ENCODE results near the gene GIPC2. TPM values are rescaled to one million over a fixed set of nuclear protein-coding genes. Genes with fewer than 3 reads are reported as not detected.

The GIPC2 gene
- total RNA-seq, 1 donor from 2014 or later: 1.6 TPM

- H3K27me3 ChIP-seq (ENCODE audit: control insufficient read depth, insufficient read depth, low read length): no peaks in the 10 kb centered on the region
- no peak overlapping the region for H3K4me3 ChIP-seq (ENCODE audit: low read depth, low read length)
- no peak for DNase-seq (ENCODE audit: low read depth)
- H3K36me3 ChIP-seq (ENCODE audit: control insufficient read depth, insufficient read depth, low read length): no peaks in the 10 kb centered on the region
- TF ChIP-seq CTCF (IDR thresholded peaks at IDR 0.05; ENCODE audit: insufficient read depth, low read length, poor library complexity, severe bottlenecking): no peak
Measured at GRCh38 chr1:78071696-78072095, 25.9 kb downstream of the GIPC2 start.

GRCh38 chr1:78072216-78072615 is 26.4 kb downstream of the GIPC2 start:
- no peak for DNase-seq (ENCODE audit: low read depth)
- no peak for TF ChIP-seq CTCF (IDR thresholded peaks at IDR 0.05; ENCODE audit: insufficient read depth, low read length, poor library complexity, severe bottlenecking)
- H3K4me3 ChIP-seq (ENCODE audit: low read depth, low read length): no peak overlapping the region
- no peaks in the 10 kb centered on the region for H3K36me3 ChIP-seq (ENCODE audit: control insufficient read depth, insufficient read depth, low read length)
- no peaks in the 10 kb centered on the region for H3K27me3 ChIP-seq (ENCODE audit: control insufficient read depth, insufficient read depth, low read length)

- Histone ChIP-seq H3K36me3 (ENCODE audit: control insufficient read depth, insufficient read depth, low read length) (no peaks in the 10 kb centered on the region), H3K4me3 (ENCODE audit: low read depth, low read length) (no peak overlapping the region), H3K27me3 (ENCODE audit: control insufficient read depth, insufficient read depth, low read length) (no peaks in the 10 kb centered on the region)
- DNase-seq (ENCODE audit: low read depth): no peak
- TF ChIP-seq CTCF (IDR thresholded peaks at IDR 0.05; ENCODE audit: insufficient read depth, low read length, poor library complexity, severe bottlenecking): no peak
Measured at GRCh38 chr1:78073441-78073840, 27.7 kb downstream of the GIPC2 start.

GRCh38 chr1:78075621-78076020 is 29.9 kb downstream of the GIPC2 start:
- TF ChIP-seq CTCF (IDR thresholded peaks at IDR 0.05; ENCODE audit: insufficient read depth, low read length, poor library complexity, severe bottlenecking): no peak
- no peak for DNase-seq (ENCODE audit: low read depth)
- Histone ChIP-seq H3K27me3 (ENCODE audit: control insufficient read depth, insufficient read depth, low read length) (no peaks in the 10 kb centered on the region), H3K36me3 (ENCODE audit: control insufficient read depth, insufficient read depth, low read length) (no peaks in the 10 kb centered on the region), H3K4me3 (ENCODE audit: low read depth, low read length) (no peak overlapping the region)

GRCh38 chr1:78078358-78078757 is 32.6 kb downstream of the GIPC2 start:
- TF ChIP-seq CTCF (IDR thresholded peaks at IDR 0.05; ENCODE audit: insufficient read depth, low read length, poor library complexity, severe bottlenecking): no peak
- no peaks in the 10 kb centered on the region for H3K27me3 ChIP-seq (ENCODE audit: control insufficient read depth, insufficient read depth, low read length)
- no peak for DNase-seq (ENCODE audit: low read depth)
- H3K36me3 ChIP-seq (ENCODE audit: control insufficient read depth, insufficient read depth, low read length): no peaks in the 10 kb centered on the region
- H3K4me3 ChIP-seq (ENCODE audit: low read depth, low read length): no peak overlapping the region

- H3K36me3 ChIP-seq (ENCODE audit: control insufficient read depth, insufficient read depth, low read length): no peaks in the 10 kb centered on the region
- no peak for DNase-seq (ENCODE audit: low read depth)
- no peak for TF ChIP-seq CTCF (IDR thresholded peaks at IDR 0.05; ENCODE audit: insufficient read depth, low read length, poor library complexity, severe bottlenecking)
- H3K4me3 ChIP-seq (ENCODE audit: low read depth, low read length): no peak overlapping the region
- no peaks in the 10 kb centered on the region for H3K27me3 ChIP-seq (ENCODE audit: control insufficient read depth, insufficient read depth, low read length)
Measured at GRCh38 chr1:78079580-78079979, 33.8 kb downstream of the GIPC2 start.
